ENCODE results near the gene JOSD1.

JOSD1 gene

DNA sequence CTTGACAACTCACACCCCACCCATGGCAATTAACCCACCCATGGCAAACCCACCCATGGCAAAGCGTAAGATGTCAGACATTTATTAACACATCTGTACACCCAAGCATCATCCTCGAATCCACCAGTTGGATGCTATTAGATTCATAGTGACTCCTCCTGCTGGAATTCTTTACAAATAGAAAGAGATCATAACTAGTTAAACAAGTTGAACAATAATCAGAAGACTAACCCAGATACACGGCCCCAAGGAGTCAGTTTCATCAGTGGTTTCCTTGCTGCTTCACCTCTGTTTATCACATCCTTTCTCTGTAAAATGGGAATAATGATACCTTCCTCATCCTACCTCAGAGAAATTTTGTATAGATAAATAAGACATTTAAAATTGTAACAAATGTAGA lies 10.1 kb upstream of the JOSD1 start:
- DNase-seq = no peak

DNA sequence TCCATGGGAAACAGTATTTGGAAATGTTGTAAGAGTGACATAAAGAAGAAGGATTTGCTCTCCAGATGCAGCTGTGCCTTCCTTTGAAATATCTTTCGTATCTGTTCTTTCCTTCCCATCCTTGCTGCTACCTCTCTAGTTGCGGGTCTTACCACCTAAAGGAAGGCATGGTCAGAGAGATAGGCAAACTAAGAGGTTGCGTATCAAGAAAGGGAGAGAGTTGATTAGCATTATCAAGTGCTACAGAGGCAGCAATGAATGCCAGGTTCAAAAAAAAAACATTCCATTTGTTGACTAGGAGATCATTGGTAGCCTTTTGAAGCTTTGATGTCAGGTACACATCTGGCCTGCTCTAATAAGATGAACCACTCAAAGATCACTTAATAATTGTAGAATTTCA lies 9.6 kb upstream of the JOSD1 start:
- DNase-seq = no peak

DNA sequence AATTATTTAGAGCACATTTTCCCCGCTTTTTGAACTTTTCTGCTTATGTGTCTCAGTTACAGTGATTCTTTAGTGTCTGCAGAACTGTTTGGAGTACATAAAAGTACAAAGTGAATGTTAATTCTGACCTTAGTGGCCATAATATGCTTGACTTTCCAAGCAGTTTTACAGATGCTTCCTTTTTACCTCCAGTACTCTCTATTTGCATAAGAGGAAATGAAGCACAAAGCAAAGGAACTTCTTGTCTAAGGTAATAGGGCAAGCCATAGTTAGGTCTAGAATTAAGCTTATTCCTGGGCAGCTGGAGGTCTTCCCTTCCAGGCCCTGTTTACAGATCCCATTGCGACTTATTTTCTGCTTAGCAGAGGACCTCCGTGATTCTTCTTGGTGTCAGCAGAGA lies 8.6 kb upstream of the JOSD1 start:
- DNase-seq = no peak

DNA sequence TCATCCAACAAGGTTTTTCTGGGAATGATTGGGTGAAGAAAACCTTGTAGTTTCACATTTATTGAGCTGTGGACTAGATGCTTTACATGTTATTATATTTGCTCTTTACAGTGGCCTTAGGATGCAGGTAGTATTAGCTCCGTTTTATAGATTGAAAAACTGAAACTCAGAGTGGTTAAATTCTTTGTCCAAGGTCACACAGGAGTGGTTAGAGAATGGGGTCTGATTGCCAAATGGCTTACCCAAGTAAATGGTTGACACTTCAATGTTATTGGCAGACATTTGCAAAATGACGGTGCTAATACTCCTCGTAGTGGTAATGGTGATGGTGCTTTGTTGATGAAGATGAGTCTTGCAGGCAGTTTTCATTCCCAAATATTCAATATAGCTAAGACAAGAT lies 7.2 kb upstream of the JOSD1 start:
- DNase-seq = no peak

DNA sequence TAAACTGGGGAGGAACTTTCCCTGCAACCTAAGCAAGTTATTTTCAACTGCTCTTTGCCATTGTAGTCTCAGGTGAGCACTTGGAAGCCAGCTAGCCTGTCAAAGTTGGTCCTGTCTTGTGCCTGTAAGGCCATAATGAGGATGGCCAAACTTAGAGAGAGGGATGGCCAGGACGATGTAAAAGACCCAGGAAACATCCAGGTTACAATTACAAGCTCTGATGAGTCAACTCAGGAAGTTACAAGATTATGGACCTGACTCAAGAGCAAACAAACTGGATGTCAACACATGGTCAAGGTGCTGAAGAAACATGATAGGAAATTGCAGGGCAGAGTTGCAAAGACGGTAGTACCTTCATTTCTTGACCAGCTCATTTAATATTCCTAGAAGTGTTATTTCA lies 6.6 kb upstream of the JOSD1 start:
- DNase-seq = no peak

DNA sequence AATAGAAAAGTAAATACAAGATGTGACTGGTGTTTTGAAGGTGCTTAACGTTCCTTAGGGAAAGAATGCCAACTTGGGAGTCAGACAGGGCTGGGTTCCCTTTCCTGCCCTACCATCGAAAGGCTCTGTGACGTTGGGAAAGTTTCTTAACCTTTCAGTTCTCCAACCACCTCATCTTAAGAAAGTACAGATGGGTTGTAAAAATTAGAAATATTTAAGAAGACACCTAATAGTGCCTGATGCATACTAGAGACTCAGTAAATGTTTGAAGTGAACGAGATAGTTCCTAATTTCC lies 6.1 kb upstream of the JOSD1 start:
- DNase-seq = no peak

DNA sequence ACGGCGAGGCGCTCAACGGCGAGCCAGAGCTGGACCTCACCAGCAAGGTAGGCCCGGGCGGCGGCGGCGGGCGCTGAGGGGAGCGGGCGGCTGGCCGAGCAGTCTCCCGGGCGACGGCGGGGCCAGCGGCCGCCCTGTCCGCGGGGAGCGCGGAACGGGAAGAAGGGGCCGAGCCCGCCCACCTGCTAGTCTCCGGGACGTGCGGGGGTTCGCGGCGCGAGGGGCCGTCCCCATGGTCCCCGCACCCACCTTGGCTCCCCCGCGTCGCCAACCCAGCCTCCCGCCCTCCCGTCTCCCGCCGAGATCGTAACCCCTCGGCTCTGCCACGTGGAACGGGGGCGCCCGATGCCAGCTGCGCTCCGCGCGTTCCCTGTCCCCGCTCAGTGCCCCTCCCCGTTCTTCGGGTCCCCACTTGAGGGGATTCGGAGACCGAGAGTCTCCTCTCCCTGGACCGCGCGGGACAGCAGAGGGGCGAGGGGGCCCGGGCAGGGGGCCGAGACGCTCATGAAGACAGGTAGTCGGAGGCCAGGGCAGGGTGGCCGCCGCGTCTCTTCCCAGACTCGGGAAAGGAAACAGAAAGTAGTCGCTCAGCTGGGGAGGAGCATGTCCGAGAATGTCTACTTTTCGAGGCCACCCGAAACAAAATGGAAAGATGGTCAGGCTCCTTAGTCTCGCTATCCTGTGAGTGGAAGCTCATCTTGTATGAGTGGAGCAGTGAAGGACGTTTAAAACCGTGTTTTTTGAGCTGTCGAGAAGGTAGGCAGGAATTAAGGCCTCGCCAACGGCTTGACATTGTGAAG lies 5.6 kb upstream of the JOSD1 start:
- DNase-seq = peak; percentile 47

DNA sequence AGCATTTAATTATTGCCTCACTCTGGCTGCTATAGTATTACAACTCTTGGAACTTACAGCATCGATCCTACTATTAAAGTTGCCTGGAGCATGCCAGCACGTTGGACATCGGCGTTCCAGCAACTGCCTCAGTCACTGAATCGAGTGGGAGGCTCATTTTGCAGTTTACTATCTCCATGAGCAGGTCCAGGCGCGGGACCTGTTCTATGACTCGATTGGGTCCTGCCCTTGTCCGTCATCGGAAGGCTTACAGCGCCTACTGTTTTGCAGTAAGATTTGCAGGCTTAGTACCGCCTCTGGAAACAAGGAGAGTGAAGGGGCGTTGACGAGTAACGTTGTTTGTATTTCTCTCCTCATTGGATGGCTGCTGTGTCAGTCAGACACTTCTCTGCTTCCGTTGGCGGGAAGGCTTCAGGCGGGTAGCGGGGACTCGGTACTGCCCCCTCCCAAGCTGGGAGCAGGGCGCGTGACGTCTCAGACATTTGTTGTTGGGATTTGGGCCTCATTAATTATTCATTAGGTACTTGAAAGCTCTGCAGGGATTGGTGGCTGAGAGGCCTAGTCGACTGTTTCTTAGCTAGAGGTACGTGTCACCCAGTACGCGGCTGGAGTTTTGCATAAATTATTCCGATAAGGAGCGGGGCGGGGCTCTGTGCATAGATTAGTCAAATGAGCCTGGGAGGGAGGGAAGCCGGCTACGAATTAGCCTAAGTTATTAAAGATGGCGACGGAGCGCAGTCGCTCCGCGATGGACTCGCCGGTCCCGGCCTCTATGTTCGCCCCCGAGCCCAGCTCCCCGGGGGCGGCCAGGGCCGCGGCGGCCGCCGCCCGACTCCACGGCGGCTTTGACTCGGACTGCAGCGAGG lies 4.7 kb upstream of the JOSD1 start, which contains the start of gene GTPBP1:
TSS of gene GTPBP1 (plus strand) at position 710 of the 866 bp plus-strand sequence. CDS start at position 722, 12 bp downstream.
- DNase-seq = peak; percentile 91

DNA sequence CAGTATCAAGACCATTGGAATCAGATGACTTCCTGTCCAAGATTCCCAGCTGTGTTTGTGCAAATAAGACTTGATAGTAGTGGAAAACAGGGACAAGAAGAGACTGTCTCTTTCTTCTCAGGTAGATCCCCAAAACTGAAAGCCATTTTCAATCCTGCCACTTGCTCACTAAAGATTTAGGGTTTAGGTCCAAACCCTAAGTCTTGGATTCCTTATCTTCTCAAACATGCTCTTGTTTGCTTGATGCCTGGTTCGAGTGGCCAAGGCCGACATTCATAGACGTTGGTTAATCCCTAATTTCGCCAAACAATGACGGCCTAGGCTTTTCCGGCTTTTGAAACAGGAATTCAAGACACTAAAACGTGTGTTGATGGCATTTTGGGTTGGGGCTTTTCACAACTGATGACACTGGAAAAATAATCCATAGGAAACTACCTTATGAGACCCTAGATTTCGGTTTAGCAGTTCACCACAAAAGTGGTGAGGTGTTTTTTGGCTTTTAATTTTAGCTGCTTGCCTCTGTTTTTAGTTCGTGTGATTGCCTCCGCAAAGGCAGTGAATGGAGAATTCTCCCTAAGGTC lies 4.0 kb upstream of the JOSD1 start:
- DNase-seq = no peak

DNA sequence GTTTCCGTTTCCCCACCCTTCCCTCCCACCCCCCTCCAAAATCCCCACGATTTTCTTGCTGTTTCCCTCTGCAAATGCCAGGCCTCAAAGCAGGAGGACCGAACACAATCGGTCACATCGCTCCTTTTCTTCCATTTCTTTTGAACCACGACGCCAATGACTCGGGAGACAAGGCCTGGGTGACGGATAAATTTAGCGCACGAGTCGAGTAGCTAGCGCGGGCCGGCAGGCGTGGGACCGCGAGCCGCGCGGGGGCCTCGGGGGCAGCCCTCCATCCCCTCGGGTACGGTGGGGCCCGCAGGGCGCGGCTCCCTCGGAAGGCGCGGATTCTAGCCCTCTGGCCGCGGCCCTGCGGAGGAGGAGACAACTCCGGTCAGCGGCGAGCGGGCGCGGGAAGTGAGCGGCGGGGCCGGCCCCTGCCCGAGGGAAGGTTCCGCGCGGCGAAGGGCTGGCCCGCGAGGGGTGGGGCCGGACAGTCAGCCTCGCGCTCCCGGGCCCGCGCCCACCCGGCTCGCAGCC lies 414 bp downstream of the JOSD1 start:
- DNase-seq = no peak

DNA sequence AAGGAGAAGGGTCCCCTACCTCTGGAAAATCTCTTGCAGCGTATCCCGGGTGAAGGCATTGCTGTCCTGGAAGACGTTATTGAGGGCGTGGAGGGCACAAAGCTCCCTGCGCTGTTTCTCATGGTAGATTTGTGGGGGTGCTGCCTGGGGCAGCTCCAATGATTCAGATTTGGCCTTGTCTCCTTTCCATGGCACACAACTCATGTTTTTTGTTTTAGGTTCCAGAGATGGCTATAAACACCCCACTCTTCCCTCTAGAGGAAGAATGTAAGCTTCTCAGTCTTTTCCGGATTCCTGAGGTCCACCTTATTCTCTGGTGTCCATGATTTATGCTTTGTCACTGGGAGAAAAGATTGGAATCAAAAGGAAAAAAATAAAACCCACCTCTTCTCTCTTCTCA lies 959 bp downstream of the JOSD1 start:
- no peak for DNase-seq

DNA sequence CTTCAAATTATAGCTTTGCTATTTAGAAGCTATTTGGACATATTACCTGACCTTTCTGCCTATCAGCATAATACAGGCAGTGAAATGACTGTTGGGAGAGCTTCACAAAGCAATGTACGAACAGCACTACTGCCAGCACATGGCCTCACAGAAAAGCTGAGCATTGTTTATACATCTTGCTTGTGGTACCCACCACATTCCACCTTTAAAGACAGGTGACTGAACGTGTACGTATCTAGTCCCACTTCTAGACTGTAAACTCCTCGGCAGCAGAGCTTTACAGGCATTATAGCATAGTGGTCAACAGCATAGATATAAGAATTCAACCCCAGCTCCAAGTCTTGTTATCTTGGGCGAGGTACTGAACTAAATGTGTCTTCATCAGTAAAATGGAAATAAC lies 1.6 kb downstream of the JOSD1 start:
- no peak for DNase-seq

DNA sequence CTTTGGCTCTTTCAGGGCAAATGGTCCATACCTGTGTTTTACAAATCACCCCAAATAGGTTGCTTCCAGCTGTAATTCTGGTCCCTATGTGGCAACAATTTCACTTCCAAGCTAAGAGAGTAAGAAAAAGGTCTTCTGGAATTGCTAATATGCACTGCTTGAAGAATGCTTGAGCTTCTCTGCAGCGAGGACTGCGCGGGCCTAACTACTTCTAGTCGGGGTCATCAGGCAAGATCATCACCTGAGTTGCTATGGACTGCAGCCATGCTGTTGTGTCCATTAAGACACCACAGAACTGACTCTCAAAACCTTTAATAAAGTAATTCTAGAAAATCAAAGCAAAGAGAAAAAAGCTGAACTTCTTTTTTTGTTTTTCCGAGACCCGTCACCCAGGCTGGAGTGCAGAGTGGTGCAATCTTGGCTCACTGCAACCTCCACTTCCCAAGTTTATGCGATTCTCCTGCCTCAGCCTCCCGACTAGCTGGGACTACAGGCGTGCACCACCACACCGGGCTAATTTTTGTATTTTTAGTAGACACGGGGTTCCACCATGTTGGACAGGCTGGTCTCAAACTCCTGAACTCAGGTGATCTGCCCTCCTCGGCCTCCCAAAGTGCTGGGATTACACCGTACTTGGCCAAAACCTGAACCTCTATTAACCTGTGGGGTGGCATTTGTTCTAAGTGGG lies 2.2 kb downstream of the JOSD1 start:
- no peak for DNase-seq

DNA sequence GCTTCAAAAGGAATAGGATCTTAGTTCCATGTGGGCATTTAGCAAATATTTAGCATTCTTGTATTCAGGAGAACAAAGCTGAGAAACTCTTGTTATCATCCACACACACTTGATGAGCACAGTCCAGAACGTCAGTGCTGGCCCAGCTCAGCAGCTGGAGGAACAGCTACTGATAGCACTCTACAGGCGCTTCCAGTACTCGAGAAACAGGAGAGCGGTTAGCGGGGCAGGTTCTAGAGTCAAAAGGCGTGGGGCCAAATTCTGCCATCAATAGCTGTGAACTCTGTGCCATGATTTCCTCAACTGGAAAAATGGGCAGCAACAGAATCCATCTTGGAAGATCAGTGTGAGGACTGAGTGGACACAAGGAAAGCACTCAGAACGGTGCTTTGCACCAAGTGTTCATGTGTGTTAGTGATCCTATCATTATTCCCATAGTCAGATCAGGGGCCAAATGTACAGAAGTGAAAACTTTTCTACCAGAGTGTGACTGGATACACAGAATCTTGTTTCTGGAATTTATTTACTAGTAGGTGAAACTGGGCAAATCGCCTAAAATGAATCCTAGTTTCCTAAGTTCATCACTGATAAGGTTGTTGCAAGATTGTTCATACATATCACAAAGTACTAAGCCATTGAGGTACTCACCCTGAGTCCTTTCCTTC lies 3.2 kb downstream of the JOSD1 start:
- no peak for DNase-seq

DNA sequence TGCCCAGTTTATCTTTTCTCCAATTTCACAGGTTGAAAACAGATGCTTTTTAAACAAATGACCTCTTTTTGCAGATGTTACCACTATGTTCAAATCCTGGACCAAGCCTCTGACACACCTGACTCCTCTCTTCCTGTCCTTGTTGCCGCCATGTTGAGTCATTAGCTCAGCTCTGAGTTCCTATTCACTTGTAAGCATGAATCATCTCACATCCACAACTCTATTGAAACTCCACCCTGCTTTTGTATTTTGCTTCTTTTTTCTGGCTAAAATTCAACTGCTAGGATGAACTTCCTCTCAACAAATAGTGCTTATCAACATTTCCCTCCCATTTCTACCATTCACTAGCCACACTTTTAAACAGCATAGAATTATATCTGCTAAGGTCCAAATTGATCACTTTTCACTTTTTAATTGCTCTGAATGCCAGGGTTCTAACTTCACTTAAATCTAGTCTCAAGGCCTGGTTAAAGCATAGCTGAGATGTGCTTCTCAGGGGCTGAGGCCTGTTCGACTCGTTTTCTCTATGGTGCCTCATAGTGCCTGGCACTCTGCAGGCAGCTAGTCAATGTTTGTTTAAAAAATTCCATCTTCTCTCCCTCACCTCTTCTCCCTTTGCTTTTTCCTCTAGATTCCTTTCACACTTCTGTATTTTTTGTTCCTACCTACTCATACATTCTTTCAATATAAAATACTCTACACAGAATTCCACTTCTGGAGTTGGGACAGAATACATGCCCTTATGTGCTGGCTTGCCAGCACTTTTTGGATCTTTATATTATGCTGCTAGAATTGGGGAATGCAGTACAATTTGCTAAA lies 3.9 kb downstream of the JOSD1 start:
- peak; percentile 26 for DNase-seq

DNA sequence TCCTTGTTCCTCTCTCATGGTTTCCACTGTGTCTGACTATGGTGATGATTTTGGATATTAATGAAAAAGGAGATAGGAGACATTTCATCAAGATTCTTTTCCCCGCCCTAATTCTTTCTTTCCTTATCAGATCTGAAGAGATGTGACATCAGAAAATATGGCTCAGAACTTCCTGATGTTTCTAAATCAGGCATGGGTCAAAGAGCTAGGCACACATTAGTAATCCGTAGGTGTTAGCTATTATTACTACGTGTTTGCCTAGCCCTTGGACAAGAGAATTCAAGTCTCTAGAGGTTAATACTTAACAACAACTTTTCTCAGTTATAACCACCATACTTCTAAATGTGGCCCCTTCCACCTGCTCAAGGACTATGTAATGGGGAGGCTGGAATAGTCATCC lies 5.8 kb downstream of the JOSD1 start:
- no peak for DNase-seq

DNA sequence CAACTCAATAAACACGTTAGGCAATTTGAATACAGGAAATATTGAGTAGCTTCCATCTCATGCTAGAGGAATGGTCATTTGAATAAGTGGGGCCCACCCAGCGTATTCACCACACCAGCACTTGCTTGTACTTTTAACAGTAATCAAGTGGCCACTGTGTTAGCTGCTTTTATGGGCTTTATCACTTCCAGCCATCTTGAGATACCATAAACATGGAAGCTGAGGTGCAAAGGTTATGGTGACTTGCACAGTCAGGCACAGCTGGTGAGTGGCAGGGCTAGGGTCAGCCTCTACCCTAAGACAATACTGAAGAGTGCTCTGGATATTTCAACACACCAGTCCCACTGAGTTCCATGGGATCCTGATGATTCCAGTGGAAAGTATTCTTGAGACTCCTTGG lies 6.7 kb downstream of the JOSD1 start:
- DNase-seq = no peak

DNA sequence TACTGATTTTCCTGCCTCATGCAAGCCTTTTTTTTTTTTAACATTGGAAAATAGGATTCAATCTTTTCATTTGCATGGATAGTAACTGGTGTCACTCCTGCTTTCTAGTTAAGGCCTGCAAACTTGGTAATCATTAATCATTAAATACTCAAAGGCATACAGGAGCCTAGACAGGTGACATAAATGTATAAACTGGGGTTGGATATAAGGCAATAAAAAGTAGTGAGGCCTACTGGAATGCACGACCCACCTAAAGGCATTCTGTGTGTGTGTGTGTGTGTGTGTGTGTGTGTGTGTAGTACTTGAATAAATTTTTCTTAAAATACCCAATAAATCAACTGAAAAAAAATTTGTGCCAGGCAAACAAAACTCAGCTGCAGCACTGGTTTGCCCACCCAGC lies 11.1 kb downstream of the JOSD1 start:
- DNase-seq = no peak

DNA sequence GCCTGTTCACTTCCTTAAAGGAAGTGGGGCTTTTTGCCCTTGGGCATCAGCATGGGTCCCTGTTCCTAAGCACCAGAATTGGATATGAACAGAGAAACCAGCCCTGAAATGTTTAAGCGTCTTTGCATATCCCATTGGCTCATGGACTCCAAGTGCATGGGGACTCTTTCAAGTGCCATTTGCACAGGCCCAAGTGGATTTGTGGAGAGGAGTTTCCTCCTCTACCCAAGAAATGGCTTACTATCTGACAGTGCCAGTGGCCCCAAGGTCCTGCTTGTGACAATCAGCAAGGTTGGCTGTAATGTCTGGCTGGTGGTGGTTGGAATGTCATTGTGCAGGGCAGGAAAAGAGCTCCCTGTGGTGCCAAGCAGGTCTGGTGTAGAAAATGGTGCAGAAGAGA lies 15.0 kb downstream of the JOSD1 start:
- no peak for DNase-seq

DNA sequence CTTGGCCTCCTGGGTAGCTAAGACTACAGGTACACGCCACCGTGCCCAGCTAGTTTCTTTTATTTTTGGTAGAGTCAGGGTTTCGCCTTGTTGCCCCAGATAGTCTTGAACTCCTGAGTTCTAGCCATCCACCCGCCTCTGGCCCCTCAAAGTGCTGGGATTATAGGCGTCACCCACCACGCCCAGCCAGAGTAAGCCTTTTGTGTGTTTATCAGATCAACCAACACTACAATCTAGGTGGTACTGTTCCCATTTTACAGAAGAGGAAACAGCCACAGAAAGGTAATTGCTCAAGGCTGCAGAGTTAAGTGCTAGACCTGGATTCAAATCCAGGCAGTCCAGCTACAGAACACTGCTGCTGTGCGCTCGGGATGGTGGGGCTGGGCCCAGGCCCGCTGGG lies 15.8 kb downstream of the JOSD1 start:
- no peak for DNase-seq

DNA sequence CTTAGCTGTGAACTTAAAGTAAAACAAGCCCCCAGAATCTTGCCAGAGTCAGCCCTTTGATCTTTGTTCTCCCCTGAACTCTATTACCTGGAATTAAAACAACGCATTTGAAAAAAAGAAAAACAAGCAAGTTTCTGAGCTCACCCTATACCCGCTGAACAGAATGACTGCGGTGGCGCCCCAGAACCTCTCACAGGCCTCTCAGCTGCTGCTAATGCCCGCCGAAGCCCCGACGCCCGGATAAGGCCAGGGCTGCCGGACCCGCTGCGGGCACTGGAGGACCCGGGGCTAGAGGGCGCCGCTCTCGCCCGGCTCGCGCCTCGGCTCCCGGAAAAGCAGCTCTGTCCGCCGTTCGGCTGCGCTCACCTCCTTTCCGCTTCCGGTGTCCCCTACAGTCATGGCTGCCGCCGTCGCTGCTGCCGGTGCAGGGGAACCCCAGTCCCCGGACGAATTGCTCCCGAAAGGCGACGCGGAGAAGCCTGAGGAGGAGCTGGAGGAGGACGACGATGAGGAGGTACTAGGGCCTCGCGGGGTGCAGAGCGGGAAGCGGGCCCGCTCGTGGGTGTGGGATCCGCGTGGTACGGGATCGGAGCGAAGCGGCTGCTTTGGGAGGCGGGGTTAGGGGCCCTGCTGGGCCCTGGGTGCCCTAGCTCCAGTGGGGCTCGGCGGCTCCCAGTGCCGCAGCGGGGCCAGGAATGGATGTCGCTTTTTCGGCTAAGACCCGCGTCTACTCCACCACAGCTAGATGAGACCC lies 19.0 kb downstream of the JOSD1 start, which contains the start of gene TOMM22:
TSS of gene TOMM22 (plus strand) at position 376 of the 754 bp plus-strand sequence. CDS start at position 398, 22 bp downstream.
- peak; percentile 83 for DNase-seq

Data from stimulated activated CD4-positive, alpha-beta T cell treated with anti-CD3 and anti-CD28 coated beads, Interleukin-4, amount 100 ng/mL, for 1 hour (primary cell).